Panc1 (cell line): ENCODE measurements around the gene ETV5. TPM values are rescaled to one million over a fixed set of nuclear protein-coding genes. Genes with fewer than 3 reads are reported as not detected.

Source experiments
- ATAC-seq: fragments of 200-7000 bp; cut with Tn5 transposase; 2 replicates; pipeline ENCODE4 v1.9.1; 2020; ENCODE audit warnings: mild to moderate bottlenecking, moderate library complexity
- BruUV-seq: library from RNA; stranded (reverse); fragments of 400-500 nt; replicated peaks from 2 replicates; lab custom pipeline; 2021; lab: Mats Ljungman, UMichigan
- CTCF ChIA-PET: fragments of 300-600 bp; sonication (Branson Sonifier 250); formaldehyde crosslinking; loops from one replicate; lab custom pipeline; 2022; ENCODE audit warnings: antibody characterized with exemption; lab: Charles Lee
- POLR2A ChIA-PET: fragments of 300-600 bp; sonication (Branson Sonifier 250); formaldehyde crosslinking; loops from one replicate; lab custom pipeline; 2022; ENCODE audit warnings: antibody characterized with exemption; lab: Charles Lee
- DNase-seq: peaks from one replicate; pipeline ENCODE4 v3.0.0-alpha.2; 2010; ENCODE audit warnings: low read depth, low spot score
- H3K27ac ChIP-seq: 2 replicates; pipeline ENCODE4 v1.5.1; 2011; ENCODE audit warnings: mild to moderate bottlenecking, low read length, inconsistent platforms
- H3K27me3 ChIP-seq: fragments of 200-500 bp; sonication (Bioruptor generic); 2 replicates; pipeline ENCODE4 v1.6.0; 2014; ENCODE audit warnings: low read length, inconsistent platforms; ENCODE audit not compliant: control insufficient read depth, insufficient read depth
- H3K36me3 ChIP-seq: fragments of 200-500 bp; sonication (Bioruptor generic); 2 replicates; pipeline ENCODE4 v1.5.1; 2014; ENCODE audit warnings: inconsistent platforms, mild to moderate bottlenecking, low read length, moderate library complexity; ENCODE audit not compliant: control insufficient read depth, insufficient read depth
- H3K4me1 ChIP-seq: 2 replicates; pipeline ENCODE4 v1.5.1; 2011; ENCODE audit warnings: inconsistent platforms, mild to moderate bottlenecking, low read length, moderate library complexity; ENCODE audit not compliant: control insufficient read depth, insufficient read depth
- H3K4me3 ChIP-seq, 2 experiments: 2 replicates each; pipeline ENCODE4 v1.5.1; 2011 to 2012; ENCODE audit warnings: low read depth in 2 of 2, low read length in 2 of 2, mild to moderate bottlenecking in 2 of 2, inconsistent platforms in 1 of 2, moderate library complexity in 1 of 2
- H3K9me3 ChIP-seq: fragments of 200-500 bp; sonication (Bioruptor generic); 2 replicates; pipeline ENCODE4 v1.5.1; 2014; ENCODE audit warnings: low read depth, mild to moderate bottlenecking, inconsistent platforms, low read length, moderate library complexity; ENCODE audit not compliant: control insufficient read depth, insufficient read depth
- CTCF ChIP-seq: fragments of 450-650 bp; IDR thresholded peaks from 2 replicates; pipeline ENCODE4 v1.5.1; 2017; ENCODE audit warnings: mild to moderate bottlenecking
- POLR2AphosphoS5 ChIP-seq: IDR thresholded peaks from 2 replicates; pipeline ENCODE4 v1.6.1; 2012; ENCODE audit warnings: mild to moderate bottlenecking, low read depth, low read length, moderate library complexity
- SIN3A ChIP-seq: IDR thresholded peaks from 2 replicates; pipeline ENCODE4 v1.6.1; 2012; ENCODE audit warnings: low read depth, mild to moderate bottlenecking, low read length, moderate library complexity, borderline replicate concordance; ENCODE audit not compliant: insufficient read depth
- TCF7L2 ChIP-seq: IDR thresholded peaks from 2 replicates; pipeline ENCODE4 v1.6.1; 2011; ENCODE audit warnings: mild to moderate bottlenecking, low read depth, low read length, inconsistent platforms
- in situ Hi-C: cut with HindIII; loops from 2 replicates; pipeline ENCODE4 v1.10.0; 2016; ENCODE audit warnings: low sequenced_read_pairs, low pct_unique_long_range_greater_than_20kb
- intact Hi-C: fragments of 100-400 bp; cut with micrococcal nuclease; formaldehyde crosslinking; loops from one replicate; pipeline ENCODE4 v1.10.0; 2022; ENCODE audit not compliant: unreplicated experiment
- total RNA-seq: library from RNA; stranded (reverse); gene quantifications from one replicate; pipeline ENCODE4 v1.2.1, GENCODE V29; 2021; ENCODE audit not compliant: unreplicated experiment
- TF ChIP-seq, protein P1 (sequence below), 2 experiments: IDR thresholded peaks; 2 replicates each; pipeline ENCODE4 v1.6.1; 2011 to 2012; ENCODE audit warnings: low read depth in 2 of 2, control low read depth in 1 of 2, low read length in 1 of 2, mild to moderate bottlenecking in 1 of 2, moderate library complexity in 1 of 2; ENCODE audit not compliant: insufficient read depth in 1 of 2

ETV5 gene
- total RNA-seq, 1 experiment from 2014 or later: 79.3 TPM

DNA sequence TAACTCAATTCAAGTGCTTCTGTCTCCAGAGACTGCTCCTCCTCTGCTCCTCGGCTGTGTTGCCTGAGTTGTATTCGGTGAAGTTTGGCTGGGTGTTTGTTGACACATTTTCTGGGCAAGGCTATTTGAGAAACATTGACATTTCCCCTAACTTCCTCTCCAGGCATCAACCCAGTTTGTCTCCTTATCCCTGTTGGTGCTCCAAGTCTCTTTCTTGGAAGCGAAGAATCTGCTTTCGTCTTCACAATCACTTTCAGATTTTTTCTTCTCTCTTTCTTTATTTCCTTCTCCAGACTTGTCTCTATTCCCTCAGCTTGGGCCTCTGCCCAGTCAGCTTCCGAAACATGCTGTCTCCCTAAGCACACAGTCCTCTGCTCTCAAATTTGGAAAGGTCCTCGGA lies 84.7 kb downstream of the ETV5 start:
- ATAC-seq (no peak), DNase-seq (no peak)
- in situ Hi-C loops (no loop called here), intact Hi-C loops (no loop called here)
- Histone ChIP-seq H3K36me3 (no peaks in the 10 kb centered on the region), H3K27ac (no peak overlapping the region), H3K27me3 (no peaks in the 10 kb centered on the region), H3K9me3 (no peaks in the 10 kb centered on the region), H3K4me3 (no peak overlapping the region), H3K4me1 (no peaks in the 10 kb centered on the region)
- POLR2A ChIA-PET: no interaction called here
- TF ChIP-seq, protein P1, sequence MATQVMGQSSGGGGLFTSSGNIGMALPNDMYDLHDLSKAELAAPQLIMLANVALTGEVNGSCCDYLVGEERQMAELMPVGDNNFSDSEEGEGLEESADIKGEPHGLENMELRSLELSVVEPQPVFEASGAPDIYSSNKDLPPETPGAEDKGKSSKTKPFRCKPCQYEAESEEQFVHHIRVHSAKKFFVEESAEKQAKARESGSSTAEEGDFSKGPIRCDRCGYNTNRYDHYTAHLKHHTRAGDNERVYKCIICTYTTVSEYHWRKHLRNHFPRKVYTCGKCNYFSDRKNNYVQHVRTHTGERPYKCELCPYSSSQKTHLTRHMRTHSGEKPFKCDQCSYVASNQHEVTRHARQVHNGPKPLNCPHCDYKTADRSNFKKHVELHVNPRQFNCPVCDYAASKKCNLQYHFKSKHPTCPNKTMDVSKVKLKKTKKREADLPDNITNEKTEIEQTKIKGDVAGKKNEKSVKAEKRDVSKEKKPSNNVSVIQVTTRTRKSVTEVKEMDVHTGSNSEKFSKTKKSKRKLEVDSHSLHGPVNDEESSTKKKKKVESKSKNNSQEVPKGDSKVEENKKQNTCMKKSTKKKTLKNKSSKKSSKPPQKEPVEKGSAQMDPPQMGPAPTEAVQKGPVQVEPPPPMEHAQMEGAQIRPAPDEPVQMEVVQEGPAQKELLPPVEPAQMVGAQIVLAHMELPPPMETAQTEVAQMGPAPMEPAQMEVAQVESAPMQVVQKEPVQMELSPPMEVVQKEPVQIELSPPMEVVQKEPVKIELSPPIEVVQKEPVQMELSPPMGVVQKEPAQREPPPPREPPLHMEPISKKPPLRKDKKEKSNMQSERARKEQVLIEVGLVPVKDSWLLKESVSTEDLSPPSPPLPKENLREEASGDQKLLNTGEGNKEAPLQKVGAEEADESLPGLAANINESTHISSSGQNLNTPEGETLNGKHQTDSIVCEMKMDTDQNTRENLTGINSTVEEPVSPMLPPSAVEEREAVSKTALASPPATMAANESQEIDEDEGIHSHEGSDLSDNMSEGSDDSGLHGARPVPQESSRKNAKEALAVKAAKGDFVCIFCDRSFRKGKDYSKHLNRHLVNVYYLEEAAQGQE (IDR thresholded peaks at IDR 0.05; ENCODE audit: insufficient read depth in 1 of 2, low read depth in 2 of 2, low read length in 1 of 2): no peak
- TF ChIP-seq POLR2AphosphoS5 (no peak), SIN3A (no peak), TCF7L2 (no peak), CTCF (no peak)
- CTCF ChIA-PET: no interaction called here
- BruUV-seq: no TSS peak

DNA sequence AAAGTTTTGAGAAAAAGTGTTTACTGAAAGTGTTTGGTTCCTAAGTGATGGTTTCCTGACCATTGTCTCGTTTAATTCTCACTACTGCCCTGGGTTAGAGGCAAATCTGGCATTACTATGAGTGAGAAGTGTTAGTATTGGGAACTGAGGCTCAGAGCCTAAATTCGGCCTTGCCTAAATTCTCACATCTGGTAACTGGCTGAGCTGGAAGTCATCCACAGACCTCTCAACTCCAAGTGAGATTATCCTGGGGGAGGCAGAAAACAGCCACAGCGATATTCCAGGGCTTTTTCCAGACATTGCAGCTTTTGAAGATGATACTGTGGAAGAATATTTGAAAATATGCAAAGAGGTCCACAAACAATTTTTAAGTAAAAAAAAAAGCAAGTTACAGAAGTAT lies 86.0 kb downstream of the ETV5 start:
- H3K4me3 ChIP-seq: no peak overlapping the region
- intact Hi-C loops (no loop called here), in situ Hi-C loops (no loop called here)
- no peak overlapping the region for H3K27ac ChIP-seq
- BruUV-seq: no TSS peak
- CTCF ChIA-PET: no interaction called here
- ATAC-seq: no peak
- no peak for TF ChIP-seq SIN3A
- TF ChIP-seq CTCF: no peak
- TF ChIP-seq POLR2AphosphoS5: no peak
- TF ChIP-seq, protein P1 (IDR thresholded peaks at IDR 0.05; ENCODE audit: insufficient read depth in 1 of 2, low read depth in 2 of 2, low read length in 1 of 2): no peak
- no peak for TF ChIP-seq TCF7L2
- H3K36me3 ChIP-seq: no peaks in the 10 kb centered on the region
- POLR2A ChIA-PET: no interaction called here
- H3K9me3 ChIP-seq: no peaks in the 10 kb centered on the region
- DNase-seq: no peak
- H3K27me3 ChIP-seq: no peaks in the 10 kb centered on the region
- H3K4me1 ChIP-seq: no peaks in the 10 kb centered on the region
